PC-3 (cell line): ENCODE measurements around the gene CDH13.

Source experiments
- EZH2 ChIP-seq: fragments of 300-600 bp; sonication (generic); IDR thresholded peaks from one replicate; pipeline ENCODE4 v1.6.1; 2017; ENCODE audit warnings: antibody characterized with exemption, mild to moderate bottlenecking, low read length; ENCODE audit not compliant: unreplicated experiment
- EZH2phosphoT487 ChIP-seq: fragments of 300-600 bp; sonication (generic); IDR thresholded peaks from 2 replicates; pipeline ENCODE4 v1.6.1; 2018; ENCODE audit warnings: mild to moderate bottlenecking, antibody characterized with exemption, low read length, borderline replicate concordance
- TF ChIP-seq, protein P1 (sequence below): fragments of 300-600 bp; sonication (generic); conservative IDR thresholded peaks from 2 replicates; pipeline ENCODE4 v1.5.1; 2017; ENCODE audit warnings: antibody characterized with exemption, low read depth, mild to moderate bottlenecking, low read length

DNA sequence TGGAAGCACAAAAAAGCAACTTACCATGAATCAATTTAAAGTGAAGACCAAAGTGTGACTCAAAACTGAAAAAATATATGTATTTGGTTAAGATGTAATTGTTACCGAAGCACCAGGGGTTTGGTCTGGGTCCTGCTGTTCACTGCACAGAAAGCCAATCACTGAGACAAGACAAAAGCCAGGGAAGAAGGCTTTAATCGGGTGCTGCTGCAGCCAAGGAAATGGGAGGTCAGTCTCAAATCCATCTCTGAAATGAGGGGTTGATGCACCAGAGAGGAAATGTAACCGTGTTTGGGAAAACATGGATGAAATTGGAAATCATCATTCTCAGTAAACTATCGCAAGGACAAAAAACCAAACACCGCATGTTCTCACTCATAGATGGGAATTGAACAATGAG lies 1107.4 kb downstream of the CDH13 start:
- TF ChIP-seq EZH2 (no peak), EZH2phosphoT487 (no peak)
- TF ChIP-seq, protein P1, sequence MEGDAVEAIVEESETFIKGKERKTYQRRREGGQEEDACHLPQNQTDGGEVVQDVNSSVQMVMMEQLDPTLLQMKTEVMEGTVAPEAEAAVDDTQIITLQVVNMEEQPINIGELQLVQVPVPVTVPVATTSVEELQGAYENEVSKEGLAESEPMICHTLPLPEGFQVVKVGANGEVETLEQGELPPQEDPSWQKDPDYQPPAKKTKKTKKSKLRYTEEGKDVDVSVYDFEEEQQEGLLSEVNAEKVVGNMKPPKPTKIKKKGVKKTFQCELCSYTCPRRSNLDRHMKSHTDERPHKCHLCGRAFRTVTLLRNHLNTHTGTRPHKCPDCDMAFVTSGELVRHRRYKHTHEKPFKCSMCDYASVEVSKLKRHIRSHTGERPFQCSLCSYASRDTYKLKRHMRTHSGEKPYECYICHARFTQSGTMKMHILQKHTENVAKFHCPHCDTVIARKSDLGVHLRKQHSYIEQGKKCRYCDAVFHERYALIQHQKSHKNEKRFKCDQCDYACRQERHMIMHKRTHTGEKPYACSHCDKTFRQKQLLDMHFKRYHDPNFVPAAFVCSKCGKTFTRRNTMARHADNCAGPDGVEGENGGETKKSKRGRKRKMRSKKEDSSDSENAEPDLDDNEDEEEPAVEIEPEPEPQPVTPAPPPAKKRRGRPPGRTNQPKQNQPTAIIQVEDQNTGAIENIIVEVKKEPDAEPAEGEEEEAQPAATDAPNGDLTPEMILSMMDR, result no peak
